ENCODE data around the gene PRDX5. TPM values are rescaled to one million over a fixed set of nuclear protein-coding genes. Genes with fewer than 3 reads are reported as not detected.

Gene PRDX5
- total and polyA plus RNA-seq, 2 experiments from 2014 or later = 212 to 312 TPM

DNA sequence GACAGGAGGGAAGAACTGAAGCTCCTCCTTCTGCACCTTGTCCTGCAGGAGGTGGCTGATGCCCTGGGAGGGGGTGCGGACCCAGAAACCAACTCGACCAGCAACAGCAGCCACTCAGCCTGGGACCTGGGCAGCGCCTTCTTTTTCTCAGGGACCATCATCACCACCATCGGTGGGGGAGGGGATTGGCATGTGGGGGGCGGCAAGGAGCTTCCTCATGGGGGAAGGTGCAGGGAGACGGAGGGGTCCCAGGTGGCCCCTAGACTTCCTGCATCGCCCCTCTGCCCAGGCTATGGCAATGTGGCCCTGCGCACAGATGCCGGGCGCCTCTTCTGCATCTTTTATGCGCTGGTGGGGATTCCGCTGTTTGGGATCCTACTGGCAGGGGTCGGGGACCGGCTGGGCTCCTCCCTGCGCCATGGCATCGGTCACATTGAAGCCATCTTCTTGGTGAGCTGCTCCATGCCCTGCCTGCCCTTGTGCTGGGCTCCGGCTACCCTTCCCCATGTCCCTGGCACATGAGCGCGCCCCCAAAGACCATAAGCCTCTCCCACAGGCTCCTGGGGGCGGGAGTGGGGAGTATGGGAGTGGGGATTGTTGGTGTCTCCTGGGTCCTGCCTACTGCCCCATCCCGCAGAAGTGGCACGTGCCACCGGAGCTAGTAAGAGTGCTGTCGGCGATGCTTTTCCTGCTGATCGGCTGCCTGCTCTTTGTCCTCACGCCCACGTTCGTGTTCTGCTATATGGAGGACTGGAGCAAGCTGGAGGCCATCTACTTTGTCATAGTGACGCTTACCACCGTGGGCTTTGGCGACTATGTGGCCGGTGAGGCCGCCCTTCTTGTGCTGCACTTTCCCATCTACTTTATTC lies 20.9 kb upstream of the PRDX5 start:
- peaks cover 13% of the 10 kb centered on the region for H3K4me1 Mint-ChIP-seq
- Histone ChIP-seq H3K27ac (ENCODE audit: low read depth) (no peak overlapping the region), H2AFZ (peak overlapping the region; percentile 78), H3F3A (replicated peaks; ENCODE audit: low read depth) (peaks cover 20% of the 10 kb centered on the region), H3K79me2 (replicated peaks; ENCODE audit: insufficient read depth) (no peaks in the 10 kb centered on the region), H3K4me3 (peak overlapping the region; percentile 50), H3K27me3 (ENCODE audit: insufficient read depth) (peaks cover 100% of the 10 kb centered on the region), H3K9me2 (ENCODE audit: insufficient read depth) (no peaks in the 10 kb centered on the region), H4K20me1 (replicated peaks; ENCODE audit: insufficient read depth) (peaks cover 19% of the 10 kb centered on the region), H3K4me1 (ENCODE audit: insufficient read depth) (peaks cover 7% of the 10 kb centered on the region; the same call in 1 of the 2 replicates), H3K4me2 (peak overlapping the region; percentile 74), H3K36me3 (ENCODE audit: insufficient read depth) (no peaks in the 10 kb centered on the region)
- H3K27me3 Mint-ChIP-seq (ENCODE audit: insufficient read depth, low read depth, poor library complexity) = peaks cover 99% of the 10 kb centered on the region
- no peaks in the 10 kb centered on the region; the same call in 1 of the 3 replicates for H3K9me3 Mint-ChIP-seq
- peak overlapping the region; percentile 50 for H3K4me3 Mint-ChIP-seq
- no peak overlapping the region for H3K27ac Mint-ChIP-seq
- ATAC-seq (no peak), DNase-seq (ENCODE audit: low spot score) (peak; percentile 43)
- TF ChIP-seq, protein P1, sequence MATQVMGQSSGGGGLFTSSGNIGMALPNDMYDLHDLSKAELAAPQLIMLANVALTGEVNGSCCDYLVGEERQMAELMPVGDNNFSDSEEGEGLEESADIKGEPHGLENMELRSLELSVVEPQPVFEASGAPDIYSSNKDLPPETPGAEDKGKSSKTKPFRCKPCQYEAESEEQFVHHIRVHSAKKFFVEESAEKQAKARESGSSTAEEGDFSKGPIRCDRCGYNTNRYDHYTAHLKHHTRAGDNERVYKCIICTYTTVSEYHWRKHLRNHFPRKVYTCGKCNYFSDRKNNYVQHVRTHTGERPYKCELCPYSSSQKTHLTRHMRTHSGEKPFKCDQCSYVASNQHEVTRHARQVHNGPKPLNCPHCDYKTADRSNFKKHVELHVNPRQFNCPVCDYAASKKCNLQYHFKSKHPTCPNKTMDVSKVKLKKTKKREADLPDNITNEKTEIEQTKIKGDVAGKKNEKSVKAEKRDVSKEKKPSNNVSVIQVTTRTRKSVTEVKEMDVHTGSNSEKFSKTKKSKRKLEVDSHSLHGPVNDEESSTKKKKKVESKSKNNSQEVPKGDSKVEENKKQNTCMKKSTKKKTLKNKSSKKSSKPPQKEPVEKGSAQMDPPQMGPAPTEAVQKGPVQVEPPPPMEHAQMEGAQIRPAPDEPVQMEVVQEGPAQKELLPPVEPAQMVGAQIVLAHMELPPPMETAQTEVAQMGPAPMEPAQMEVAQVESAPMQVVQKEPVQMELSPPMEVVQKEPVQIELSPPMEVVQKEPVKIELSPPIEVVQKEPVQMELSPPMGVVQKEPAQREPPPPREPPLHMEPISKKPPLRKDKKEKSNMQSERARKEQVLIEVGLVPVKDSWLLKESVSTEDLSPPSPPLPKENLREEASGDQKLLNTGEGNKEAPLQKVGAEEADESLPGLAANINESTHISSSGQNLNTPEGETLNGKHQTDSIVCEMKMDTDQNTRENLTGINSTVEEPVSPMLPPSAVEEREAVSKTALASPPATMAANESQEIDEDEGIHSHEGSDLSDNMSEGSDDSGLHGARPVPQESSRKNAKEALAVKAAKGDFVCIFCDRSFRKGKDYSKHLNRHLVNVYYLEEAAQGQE (IDR thresholded peaks at IDR 0.05; ENCODE audit: unreplicated experiment) = no peak
- peak; percentile 40 for TF ChIP-seq EZH2phosphoT487 (IDR thresholded peaks at IDR 0.05; ENCODE audit: unreplicated experiment)
- TF ChIP-seq, protein P2, sequence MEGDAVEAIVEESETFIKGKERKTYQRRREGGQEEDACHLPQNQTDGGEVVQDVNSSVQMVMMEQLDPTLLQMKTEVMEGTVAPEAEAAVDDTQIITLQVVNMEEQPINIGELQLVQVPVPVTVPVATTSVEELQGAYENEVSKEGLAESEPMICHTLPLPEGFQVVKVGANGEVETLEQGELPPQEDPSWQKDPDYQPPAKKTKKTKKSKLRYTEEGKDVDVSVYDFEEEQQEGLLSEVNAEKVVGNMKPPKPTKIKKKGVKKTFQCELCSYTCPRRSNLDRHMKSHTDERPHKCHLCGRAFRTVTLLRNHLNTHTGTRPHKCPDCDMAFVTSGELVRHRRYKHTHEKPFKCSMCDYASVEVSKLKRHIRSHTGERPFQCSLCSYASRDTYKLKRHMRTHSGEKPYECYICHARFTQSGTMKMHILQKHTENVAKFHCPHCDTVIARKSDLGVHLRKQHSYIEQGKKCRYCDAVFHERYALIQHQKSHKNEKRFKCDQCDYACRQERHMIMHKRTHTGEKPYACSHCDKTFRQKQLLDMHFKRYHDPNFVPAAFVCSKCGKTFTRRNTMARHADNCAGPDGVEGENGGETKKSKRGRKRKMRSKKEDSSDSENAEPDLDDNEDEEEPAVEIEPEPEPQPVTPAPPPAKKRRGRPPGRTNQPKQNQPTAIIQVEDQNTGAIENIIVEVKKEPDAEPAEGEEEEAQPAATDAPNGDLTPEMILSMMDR (conservative IDR thresholded peaks at IDR 0.05; ENCODE audit: low read depth in 2 of 2) = no peak
- peak; percentile 18 for TF ChIP-seq EZH2 (IDR thresholded peaks at IDR 0.05; ENCODE audit: low read depth, unreplicated experiment)
- no peak for TF ChIP-seq ZNF114 (CRISPR knock-in tag; IDR thresholded peaks at IDR 0.05)
- TF ChIP-seq STAT1 (IDR thresholded peaks at IDR 0.05; ENCODE audit: unreplicated experiment) = no peak
- TF ChIP-seq, protein P3, sequence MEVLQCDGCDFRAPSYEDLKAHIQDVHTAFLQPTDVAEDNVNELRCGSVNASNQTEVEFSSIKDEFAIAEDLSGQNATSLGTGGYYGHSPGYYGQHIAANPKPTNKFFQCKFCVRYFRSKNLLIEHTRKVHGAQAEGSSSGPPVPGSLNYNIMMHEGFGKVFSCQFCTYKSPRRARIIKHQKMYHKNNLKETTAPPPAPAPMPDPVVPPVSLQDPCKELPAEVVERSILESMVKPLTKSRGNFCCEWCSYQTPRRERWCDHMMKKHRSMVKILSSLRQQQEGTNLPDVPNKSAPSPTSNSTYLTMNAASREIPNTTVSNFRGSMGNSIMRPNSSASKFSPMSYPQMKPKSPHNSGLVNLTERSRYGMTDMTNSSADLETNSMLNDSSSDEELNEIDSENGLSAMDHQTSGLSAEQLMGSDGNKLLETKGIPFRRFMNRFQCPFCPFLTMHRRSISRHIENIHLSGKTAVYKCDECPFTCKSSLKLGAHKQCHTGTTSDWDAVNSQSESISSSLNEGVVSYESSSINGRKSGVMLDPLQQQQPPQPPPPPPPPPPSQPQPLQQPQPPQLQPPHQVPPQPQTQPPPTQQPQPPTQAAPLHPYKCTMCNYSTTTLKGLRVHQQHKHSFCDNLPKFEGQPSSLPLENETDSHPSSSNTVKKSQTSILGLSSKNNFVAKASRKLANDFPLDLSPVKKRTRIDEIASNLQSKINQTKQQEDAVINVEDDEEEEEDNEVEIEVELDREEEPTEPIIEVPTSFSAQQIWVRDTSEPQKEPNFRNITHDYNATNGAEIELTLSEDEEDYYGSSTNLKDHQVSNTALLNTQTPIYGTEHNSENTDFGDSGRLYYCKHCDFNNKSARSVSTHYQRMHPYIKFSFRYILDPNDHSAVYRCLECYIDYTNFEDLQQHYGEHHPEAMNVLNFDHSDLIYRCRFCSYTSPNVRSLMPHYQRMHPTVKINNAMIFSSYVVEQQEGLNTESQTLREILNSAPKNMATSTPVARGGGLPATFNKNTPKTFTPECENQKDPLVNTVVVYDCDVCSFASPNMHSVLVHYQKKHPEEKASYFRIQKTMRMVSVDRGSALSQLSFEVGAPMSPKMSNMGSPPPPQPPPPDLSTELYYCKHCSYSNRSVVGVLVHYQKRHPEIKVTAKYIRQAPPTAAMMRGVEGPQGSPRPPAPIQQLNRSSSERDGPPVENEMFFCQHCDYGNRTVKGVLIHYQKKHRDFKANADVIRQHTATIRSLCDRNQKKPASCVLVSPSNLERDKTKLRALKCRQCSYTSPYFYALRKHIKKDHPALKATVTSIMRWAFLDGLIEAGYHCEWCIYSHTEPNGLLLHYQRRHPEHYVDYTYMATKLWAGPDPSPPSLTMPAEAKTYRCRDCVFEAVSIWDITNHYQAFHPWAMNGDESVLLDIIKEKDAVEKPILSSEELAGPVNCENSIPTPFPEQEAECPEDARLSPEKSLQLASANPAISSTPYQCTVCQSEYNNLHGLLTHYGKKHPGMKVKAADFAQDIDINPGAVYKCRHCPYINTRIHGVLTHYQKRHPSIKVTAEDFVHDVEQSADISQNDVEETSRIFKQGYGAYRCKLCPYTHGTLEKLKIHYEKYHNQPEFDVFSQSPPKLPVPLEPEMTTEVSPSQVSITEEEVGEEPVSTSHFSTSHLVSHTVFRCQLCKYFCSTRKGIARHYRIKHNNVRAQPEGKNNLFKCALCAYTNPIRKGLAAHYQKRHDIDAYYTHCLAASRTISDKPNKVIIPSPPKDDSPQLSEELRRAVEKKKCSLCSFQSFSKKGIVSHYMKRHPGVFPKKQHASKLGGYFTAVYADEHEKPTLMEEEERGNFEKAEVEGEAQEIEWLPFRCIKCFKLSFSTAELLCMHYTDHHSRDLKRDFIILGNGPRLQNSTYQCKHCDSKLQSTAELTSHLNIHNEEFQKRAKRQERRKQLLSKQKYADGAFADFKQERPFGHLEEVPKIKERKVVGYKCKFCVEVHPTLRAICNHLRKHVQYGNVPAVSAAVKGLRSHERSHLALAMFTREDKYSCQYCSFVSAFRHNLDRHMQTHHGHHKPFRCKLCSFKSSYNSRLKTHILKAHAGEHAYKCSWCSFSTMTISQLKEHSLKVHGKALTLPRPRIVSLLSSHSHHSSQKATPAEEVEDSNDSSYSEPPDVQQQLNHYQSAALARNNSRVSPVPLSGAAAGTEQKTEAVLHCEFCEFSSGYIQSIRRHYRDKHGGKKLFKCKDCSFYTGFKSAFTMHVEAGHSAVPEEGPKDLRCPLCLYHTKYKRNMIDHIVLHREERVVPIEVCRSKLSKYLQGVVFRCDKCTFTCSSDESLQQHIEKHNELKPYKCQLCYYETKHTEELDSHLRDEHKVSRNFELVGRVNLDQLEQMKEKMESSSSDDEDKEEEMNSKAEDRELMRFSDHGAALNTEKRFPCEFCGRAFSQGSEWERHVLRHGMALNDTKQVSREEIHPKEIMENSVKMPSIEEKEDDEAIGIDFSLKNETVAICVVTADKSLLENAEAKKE (CRISPR knock-in tag; IDR thresholded peaks at IDR 0.05) = no peak
- TF ChIP-seq JUNB (IDR thresholded peaks at IDR 0.05; ENCODE audit: unreplicated experiment) = no peak
- TF ChIP-seq ZNF331 (CRISPR knock-in tag; IDR thresholded peaks at IDR 0.05; ENCODE audit: low read depth) = no peak
- H3K36me3 Mint-ChIP-seq (ENCODE audit: low read depth) = no peaks in the 10 kb centered on the region; the same call in 2 of the 3 replicates
